Keratinocyte (primary cell): ENCODE measurements around the gene NPAS3. TPM values are rescaled to one million over a fixed set of nuclear protein-coding genes. Genes with fewer than 3 reads are reported as not detected.

Source experiments
- DNase-seq: peaks from one replicate; pipeline ENCODE4 v3.0.0-alpha.2; 2011; ENCODE audit warnings: low read depth, missing footprints, low spot score
- FAIRE-seq: peaks from 2 replicates; lab custom pipeline; 2011; peaks lifted over from hg19 to GRCh38; lab: Jason Lieb, UNC
- H2AFZ ChIP-seq: 2 replicates; pipeline ENCODE4 v1.6.0; 2012; ENCODE audit warnings: low read length, control low read depth, inconsistent platforms; ENCODE audit not compliant: control insufficient read depth
- H3K27ac ChIP-seq: 2 replicates; pipeline ENCODE4 v1.5.1; 2011; ENCODE audit warnings: low read length; ENCODE audit not compliant: control insufficient read depth, insufficient read depth
- H3K27me3 ChIP-seq: 3 replicates; pipeline ENCODE4 v1.6.0; 2011; ENCODE audit warnings: low read length; ENCODE audit not compliant: control insufficient read depth, insufficient read depth; ENCODE audit errors: extremely low read depth
- H3K36me3 ChIP-seq, 2 experiments: 2 replicates in 1 of 2; 3 replicates in 1 of 2; pipeline ENCODE4 v1.5.1; 2011; ENCODE audit warnings: low read length in 2 of 2, mild to moderate bottlenecking in 1 of 2; ENCODE audit not compliant: control insufficient read depth in 2 of 2, insufficient read depth in 2 of 2; ENCODE audit errors: extremely low read depth in 1 of 2
- H3K4me1 ChIP-seq: 3 replicates; pipeline ENCODE4 v1.5.1; 2011; ENCODE audit warnings: low read length; ENCODE audit not compliant: control insufficient read depth, insufficient read depth; ENCODE audit errors: extremely low read depth
- H3K4me2 ChIP-seq: 3 replicates; pipeline ENCODE4 v1.6.0; 2011; ENCODE audit warnings: low read depth, low read length; ENCODE audit not compliant: control insufficient read depth, insufficient read depth; ENCODE audit errors: extremely low read depth
- H3K4me3 ChIP-seq, 3 experiments: fragments of 200-600 bp in 1 of 3; sonication (generic) in 1 of 3; 2 replicates in 2 of 3; 3 replicates in 1 of 3; pipeline ENCODE4 v1.5.1; 2011 to 2016; ENCODE audit warnings: low read length in 3 of 3, mild to moderate bottlenecking in 3 of 3, control low read depth in 2 of 3, inconsistent platforms in 1 of 3, low read depth in 1 of 3, mixed read lengths in 1 of 3, mixed run types in 1 of 3, moderate library complexity in 1 of 3; ENCODE audit not compliant: control insufficient read depth in 2 of 3, insufficient read depth in 2 of 3; ENCODE audit errors: extremely low read depth in 1 of 3
- H3K79me2 ChIP-seq: 2 replicates; pipeline ENCODE4 v1.6.0; 2012; ENCODE audit warnings: low read length; ENCODE audit not compliant: control insufficient read depth, insufficient read depth
- H3K9ac ChIP-seq: 3 replicates; pipeline ENCODE4 v1.6.0; 2011; ENCODE audit warnings: low read length; ENCODE audit not compliant: control insufficient read depth, insufficient read depth; ENCODE audit errors: extremely low read depth
- H3K9me1 ChIP-seq: 3 replicates; pipeline ENCODE4 v1.6.0; 2011; ENCODE audit warnings: low read length; ENCODE audit not compliant: control insufficient read depth, insufficient read depth; ENCODE audit errors: extremely low read depth
- H3K9me3 ChIP-seq: 2 replicates; pipeline ENCODE4 v1.5.1; 2012; ENCODE audit warnings: low read depth, low read length; ENCODE audit not compliant: control insufficient read depth
- H4K20me1 ChIP-seq: 3 replicates; pipeline ENCODE4 v1.6.0; 2011; ENCODE audit warnings: low read length; ENCODE audit not compliant: control insufficient read depth, insufficient read depth; ENCODE audit errors: extremely low read depth
- EZH2 ChIP-seq: IDR thresholded peaks from one replicate; pipeline ENCODE4 v1.6.1; 2012; ENCODE audit warnings: inconsistent platforms, mild to moderate bottlenecking, low read length, moderate library complexity
- dilution Hi-C: fragments of 300-500 bp; cut with MboI; formaldehyde crosslinking; loops from one replicate; pipeline ENCODE4 v1.7.0; 2020; ENCODE audit warnings: low sequenced_read_pairs; ENCODE audit not compliant: extremely low pct_ligation_motif_present
- polyA plus RNA-seq, 5 experiments: library from polyadenylated mRNA; depleted of rRNA in 3 of 5; stranded (reverse) in 3 of 5; stranded (forward) in 1 of 5; unstranded in 1 of 5; fragments of >200 nt; gene quantifications; 1 replicate in 1 of 5; 2 replicates in 3 of 5; 3 replicates in 1 of 5; pipeline versions ENCODE4 v1.2.1 to v1.2.3, GENCODE V29; 2011 to 2012; ENCODE audit warnings: missing spikeins in 2 of 5, low read depth in 1 of 5, low replicate concordance in 1 of 5
- TF ChIP-seq, protein P1 (sequence below), 3 experiments: IDR thresholded peaks in 1 of 3; conservative IDR thresholded peaks in 1 of 3; optimal IDR thresholded peaks in 1 of 3; 2 replicates in 2 of 3; 3 replicates in 1 of 3; pipeline versions ENCODE3 to v1.5.1; 2011; ENCODE audit warnings: low read length in 3 of 3, mild to moderate bottlenecking in 3 of 3, moderate library complexity in 2 of 3, control low read depth in 1 of 3, inconsistent platforms in 1 of 3; ENCODE audit not compliant: insufficient read depth in 2 of 3; ENCODE audit errors: extremely low read depth in 1 of 3

NPAS3 gene
- polyA plus RNA-seq, 1 donor (not counting 4 experiments of a cell fraction or from before 2014, with no cell fraction given) = 0.07 TPM

DNA sequence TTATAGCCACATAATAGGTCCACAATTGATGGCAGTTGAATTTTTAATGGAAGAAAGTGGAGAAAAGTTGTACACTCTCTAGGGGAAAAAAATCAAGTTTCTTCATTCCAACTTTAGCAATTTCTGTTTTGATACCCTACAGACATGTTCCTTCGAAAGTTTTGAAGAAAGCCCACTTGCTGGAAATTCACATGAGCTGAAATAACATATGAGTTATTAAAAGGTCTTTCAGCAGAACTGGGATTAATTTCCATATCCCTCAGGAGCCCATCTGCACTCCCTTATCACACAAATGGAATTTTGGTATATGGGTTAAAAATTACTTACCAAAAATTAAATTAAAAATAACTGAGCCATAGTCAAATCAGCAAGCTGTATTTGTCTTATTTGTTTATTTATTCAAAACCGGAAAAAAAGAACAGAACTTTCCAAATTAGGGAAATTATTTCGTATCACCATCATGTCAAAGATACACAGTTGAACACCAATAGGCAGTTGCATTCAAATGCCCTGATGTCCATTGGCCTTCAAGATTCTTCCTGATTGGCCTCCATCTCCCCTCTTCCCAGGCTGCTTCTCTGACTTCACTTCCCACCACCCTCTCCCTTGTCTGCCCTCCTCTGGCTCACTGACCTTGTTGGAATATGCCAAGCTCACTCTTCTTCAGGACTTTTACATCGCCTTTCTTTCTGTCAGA is 566.7 kb downstream of the NPAS3 start:
- Histone ChIP-seq H2AFZ (no peak overlapping the region), H3K36me3 (no peaks in the 10 kb centered on the region), H3K4me2 (no peak overlapping the region), H3K9me1 (no peaks in the 10 kb centered on the region), H3K4me3 (no peak overlapping the region), H3K4me1 (no peaks in the 10 kb centered on the region), H3K9ac (no peak overlapping the region), H3K27me3 (peaks cover 3% of the 10 kb centered on the region), H4K20me1 (no peaks in the 10 kb centered on the region), H3K27ac (no peak overlapping the region), H3K79me2 (no peaks in the 10 kb centered on the region), H3K9me3 (no peaks in the 10 kb centered on the region)
- DNase-seq (no peak), FAIRE-seq (no peak)
- TF ChIP-seq EZH2 = no peak
- dilution Hi-C loops = no loop called here

DNA sequence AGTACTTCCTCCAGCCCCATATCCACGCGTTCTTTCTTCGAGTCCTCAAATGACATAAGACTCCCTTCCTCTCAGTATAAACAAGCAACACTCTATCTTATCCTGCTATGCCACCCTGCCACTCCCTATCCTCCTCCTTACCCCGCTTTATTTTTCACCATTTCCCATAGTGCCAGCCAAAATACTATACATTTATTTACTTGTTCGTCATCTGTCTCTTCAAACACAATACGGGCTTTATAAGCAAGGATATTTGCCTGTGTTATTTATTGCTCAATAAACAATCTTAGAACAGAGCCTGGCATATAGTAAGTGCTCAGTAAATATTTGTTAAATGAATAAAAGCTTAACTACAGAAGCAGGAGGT is 567.3 kb downstream of the NPAS3 start:
- Histone ChIP-seq H3K27ac (no peak overlapping the region), H3K4me2 (no peak overlapping the region)
- no peak for FAIRE-seq

More for the DNA sequence above, 567.3 kb downstream of the NPAS3 start:
- H3K27me3 ChIP-seq = peaks cover 3% of the 10 kb centered on the region
- TF ChIP-seq EZH2 = no peak
- TF ChIP-seq, protein P1, sequence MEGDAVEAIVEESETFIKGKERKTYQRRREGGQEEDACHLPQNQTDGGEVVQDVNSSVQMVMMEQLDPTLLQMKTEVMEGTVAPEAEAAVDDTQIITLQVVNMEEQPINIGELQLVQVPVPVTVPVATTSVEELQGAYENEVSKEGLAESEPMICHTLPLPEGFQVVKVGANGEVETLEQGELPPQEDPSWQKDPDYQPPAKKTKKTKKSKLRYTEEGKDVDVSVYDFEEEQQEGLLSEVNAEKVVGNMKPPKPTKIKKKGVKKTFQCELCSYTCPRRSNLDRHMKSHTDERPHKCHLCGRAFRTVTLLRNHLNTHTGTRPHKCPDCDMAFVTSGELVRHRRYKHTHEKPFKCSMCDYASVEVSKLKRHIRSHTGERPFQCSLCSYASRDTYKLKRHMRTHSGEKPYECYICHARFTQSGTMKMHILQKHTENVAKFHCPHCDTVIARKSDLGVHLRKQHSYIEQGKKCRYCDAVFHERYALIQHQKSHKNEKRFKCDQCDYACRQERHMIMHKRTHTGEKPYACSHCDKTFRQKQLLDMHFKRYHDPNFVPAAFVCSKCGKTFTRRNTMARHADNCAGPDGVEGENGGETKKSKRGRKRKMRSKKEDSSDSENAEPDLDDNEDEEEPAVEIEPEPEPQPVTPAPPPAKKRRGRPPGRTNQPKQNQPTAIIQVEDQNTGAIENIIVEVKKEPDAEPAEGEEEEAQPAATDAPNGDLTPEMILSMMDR (optimal IDR thresholded peaks at IDR 0.05 in 1 of 3, IDR thresholded peaks at IDR 0.05 in 1 of 3, conservative IDR thresholded peaks at IDR 0.05 in 1 of 3; ENCODE audit: extremely low read depth in 1 of 3, insufficient read depth in 2 of 3, low read length in 3 of 3) = no peak
- H3K9me3 ChIP-seq = no peaks in the 10 kb centered on the region
- no peaks in the 10 kb centered on the region for H3K79me2 ChIP-seq
- no peak overlapping the region for H3K9ac ChIP-seq
- H3K4me1 ChIP-seq = no peaks in the 10 kb centered on the region
- H4K20me1 ChIP-seq = no peaks in the 10 kb centered on the region
- no peaks in the 10 kb centered on the region for H3K9me1 ChIP-seq
- no peaks in the 10 kb centered on the region for H3K36me3 ChIP-seq
- no peak for DNase-seq
- H2AFZ ChIP-seq = no peak overlapping the region
- H3K4me3 ChIP-seq = no peak overlapping the region
- dilution Hi-C loops = no loop called here
